LNCaP clone FGC (cell line): ENCODE results near the gene SEBOX.
A peak's percentile ranks its signal among the peaks of the same experiment; 100 is the strongest.

Source experiments
- DNase-seq: peaks from one replicate; pipeline ENCODE4 v3.0.0-alpha.2; 2011; ENCODE audit warnings: low read depth
- H3K4me3 ChIP-seq: 2 replicates; pipeline ENCODE4 v1.5.1; 2011; ENCODE audit warnings: mild to moderate bottlenecking, low read depth, low read length, control low read depth
- CTCF ChIP-seq: IDR thresholded peaks from 2 replicates; pipeline ENCODE4 v1.5.1; 2012; ENCODE audit warnings: mild to moderate bottlenecking; ENCODE audit not compliant: control insufficient read depth, insufficient read depth; ENCODE audit errors: extremely low read depth

SEBOX gene

GRCh38 chr17:28317099-28317965 lies 47.7 kb downstream of the SEBOX start:
- no peak for TF ChIP-seq CTCF
- no peak for DNase-seq
- H3K4me3 ChIP-seq = peak overlapping the region; percentile 92

- no peak for TF ChIP-seq CTCF
- no peak overlapping the region for H3K4me3 ChIP-seq
- no peak for DNase-seq
Measured at GRCh38 chr17:28315846-28316705, 48.9 kb downstream of the SEBOX start.

GRCh38 chr17:28313841-28314240 lies 51.2 kb downstream of the SEBOX start:
- no peak for TF ChIP-seq CTCF
- no peak for DNase-seq
- H3K4me3 ChIP-seq = no peak overlapping the region
